ENCODE results near the gene AGMO.
"Not testable (repeated sequence)": the region's sequence is repeated elsewhere in the genome, so short reads cannot be mapped to it uniquely, and the experiment has no call there.

AGMO gene

DNA sequence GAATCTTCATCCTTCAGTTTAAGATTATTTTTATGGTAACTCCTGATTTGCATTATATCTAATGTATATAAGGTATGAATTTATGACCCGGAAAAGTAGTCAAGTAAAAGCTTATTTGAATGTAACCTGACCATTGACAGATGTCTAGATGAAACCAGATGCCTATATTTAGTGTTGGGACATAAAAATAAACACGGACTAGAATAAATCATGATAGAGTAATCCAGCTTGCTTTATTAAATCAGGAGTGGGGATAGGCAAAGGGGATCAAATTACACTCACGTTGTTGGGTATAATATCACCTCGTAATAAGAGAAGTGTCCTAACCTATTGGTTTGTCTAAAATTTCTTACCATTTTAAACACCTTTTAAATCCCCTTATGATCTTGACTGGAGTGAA lies 244.6 kb downstream of the AGMO start:
- Mint-ChIP-seq H3K4me1 (no peaks in the 10 kb centered on the region), H3K4me3 (no peak overlapping the region)

DNA sequence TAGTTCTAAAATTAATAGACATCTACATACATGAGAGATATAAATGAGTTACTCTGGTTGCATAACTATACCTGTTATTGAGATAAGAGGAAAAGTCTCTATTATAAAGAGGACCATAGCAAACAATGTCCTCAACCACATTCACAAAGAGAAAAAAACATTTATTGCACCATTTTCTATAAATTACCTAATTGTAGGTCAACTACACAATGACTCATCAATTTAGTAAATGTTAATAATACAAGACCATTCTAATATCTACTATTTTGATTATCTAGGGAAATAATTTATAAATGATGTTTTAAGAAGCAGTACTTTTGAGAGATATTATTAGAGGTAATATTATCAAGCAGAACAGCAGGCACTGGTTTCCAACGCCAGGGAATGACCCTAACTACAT lies 246.1 kb downstream of the AGMO start:
- H3K27ac Mint-ChIP-seq, result no peak overlapping the region
- H3K36me3 Mint-ChIP-seq, result no peaks in the 10 kb centered on the region
- peaks cover 6% of the 10 kb centered on the region for H3K9me3 Mint-ChIP-seq
- no peaks in the 10 kb centered on the region for H3K27me3 Mint-ChIP-seq
- no peak overlapping the region for H3K4me3 Mint-ChIP-seq
- H3K4me1 Mint-ChIP-seq, result no peaks in the 10 kb centered on the region

More for the DNA sequence above, 244.6 kb downstream of the AGMO start:
- Mint-ChIP-seq H3K27ac (no peak overlapping the region), H3K9me3 (no peaks in the 10 kb centered on the region), H3K27me3 (no peaks in the 10 kb centered on the region), H3K36me3 (no peaks in the 10 kb centered on the region)

DNA sequence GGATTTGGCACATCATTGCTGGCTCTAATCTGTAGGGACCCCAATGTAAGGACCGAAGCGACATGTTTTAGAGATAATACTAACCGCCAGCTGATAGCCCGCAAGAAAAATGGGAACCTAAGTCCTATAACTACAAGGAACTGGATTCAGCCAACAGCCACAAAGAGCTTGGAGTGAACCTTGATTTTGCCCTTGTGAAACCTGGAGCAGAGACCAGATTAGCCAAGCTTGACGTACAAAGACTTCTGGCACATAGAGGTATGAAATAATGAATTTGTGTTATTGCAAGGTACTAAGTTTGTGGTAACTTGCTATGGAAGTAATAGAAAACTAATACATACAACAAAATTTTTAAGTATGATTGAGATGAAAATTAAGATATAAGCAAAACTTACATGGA lies 246.9 kb downstream of the AGMO start:
- Mint-ChIP-seq H3K27me3 (no peaks in the 10 kb centered on the region), H3K27ac (no peak overlapping the region), H3K4me3 (no peak overlapping the region), H3K9me3 (peaks cover 6% of the 10 kb centered on the region), H3K36me3 (no peaks in the 10 kb centered on the region), H3K4me1 (no peaks in the 10 kb centered on the region)

DNA sequence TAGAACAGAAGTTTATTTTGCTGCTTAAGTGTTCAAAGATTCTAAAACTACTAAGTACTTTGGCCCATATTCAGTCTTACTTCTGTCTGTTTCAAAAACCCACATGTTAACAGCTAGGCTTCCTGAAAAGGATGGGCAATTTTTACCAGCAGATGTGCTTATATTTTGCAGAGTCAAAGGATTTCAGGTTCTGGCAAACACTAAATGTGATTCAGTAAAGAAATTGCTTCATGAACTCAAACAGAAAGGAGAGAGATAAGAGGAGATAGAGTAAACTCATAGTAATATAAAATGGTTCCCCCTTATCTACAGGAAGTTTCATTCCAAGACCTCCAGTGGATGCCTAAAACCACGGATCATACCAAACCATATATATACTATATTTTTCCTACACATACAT lies 248.5 kb downstream of the AGMO start:
- Mint-ChIP-seq H3K4me3 (no peak overlapping the region), H3K27me3 (no peaks in the 10 kb centered on the region), H3K4me1 (no peaks in the 10 kb centered on the region), H3K36me3 (no peaks in the 10 kb centered on the region), H3K27ac (no peak overlapping the region), H3K9me3 (peaks cover 6% of the 10 kb centered on the region)

DNA sequence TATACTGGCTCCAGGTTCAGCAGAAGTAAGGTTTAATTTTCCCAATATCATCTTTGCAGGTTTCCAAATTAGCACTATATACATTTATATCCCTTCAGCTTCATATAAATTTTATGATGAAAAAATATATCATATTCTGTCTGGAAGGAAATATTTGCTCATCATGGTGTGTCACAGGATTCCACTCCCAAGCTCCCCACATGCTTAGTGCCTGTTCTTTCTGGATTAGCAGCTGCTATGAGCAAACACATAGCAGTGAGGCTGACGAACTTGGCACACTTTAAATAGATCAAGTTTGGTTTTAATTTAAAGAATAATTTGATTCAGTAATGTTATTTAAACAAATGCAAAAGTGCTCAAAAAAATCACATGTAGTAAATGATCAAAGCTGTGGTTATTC lies 251.9 kb downstream of the AGMO start:
- Mint-ChIP-seq H3K9me3 (peaks cover 6% of the 10 kb centered on the region), H3K4me3 (no peak overlapping the region), H3K36me3 (no peaks in the 10 kb centered on the region), H3K4me1 (no peaks in the 10 kb centered on the region), H3K27ac (no peak overlapping the region), H3K27me3 (no peaks in the 10 kb centered on the region)

DNA sequence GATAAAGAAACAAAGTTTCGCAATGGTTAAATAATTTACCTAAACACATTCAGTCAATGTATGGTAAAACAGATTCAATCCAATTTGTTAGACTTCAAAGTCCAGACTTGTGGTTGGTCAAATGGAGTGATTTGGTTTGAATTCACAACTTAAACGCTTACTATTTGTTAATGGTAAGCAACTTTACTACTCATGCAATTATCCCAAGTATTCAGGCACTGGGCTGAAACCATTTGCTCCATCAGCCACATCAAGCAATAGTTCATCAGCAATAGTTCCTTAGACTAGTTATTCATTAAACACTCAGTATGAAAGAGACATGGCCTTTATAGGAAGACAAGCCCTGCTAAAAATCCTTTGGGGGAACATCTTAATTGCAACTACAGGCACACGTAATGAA lies 253.0 kb downstream of the AGMO start:
- no peaks in the 10 kb centered on the region for H3K36me3 Mint-ChIP-seq
- H3K4me1 Mint-ChIP-seq, result no peaks in the 10 kb centered on the region
- H3K9me3 Mint-ChIP-seq, result peaks cover 6% of the 10 kb centered on the region
- H3K27me3 Mint-ChIP-seq, result no peaks in the 10 kb centered on the region
- H3K27ac Mint-ChIP-seq, result no peak overlapping the region
- no peak overlapping the region for H3K4me3 Mint-ChIP-seq

DNA sequence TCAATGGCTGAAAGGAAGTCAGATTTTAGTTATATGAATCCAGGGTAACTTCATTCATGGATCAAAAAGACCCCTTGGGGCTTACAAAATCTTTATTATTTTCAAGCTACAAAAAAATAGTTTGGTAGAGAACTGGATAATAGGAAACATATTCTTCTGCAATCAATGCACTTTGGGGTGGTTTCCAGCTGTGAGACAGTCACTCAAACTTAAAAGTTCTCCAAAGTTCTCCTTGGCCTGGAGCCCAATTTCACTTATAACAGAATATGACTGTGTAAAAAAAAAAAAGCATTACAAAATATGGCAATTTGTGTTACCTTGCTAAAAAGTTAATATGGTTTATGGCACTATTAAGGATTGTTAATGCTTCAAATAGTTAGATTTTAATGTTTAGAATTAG lies 255.5 kb downstream of the AGMO start:
- no peaks in the 10 kb centered on the region for H3K9me3 Mint-ChIP-seq
- no peaks in the 10 kb centered on the region for H3K4me1 Mint-ChIP-seq
- no peak overlapping the region for H3K27ac Mint-ChIP-seq
- no peak overlapping the region for H3K4me3 Mint-ChIP-seq
- H3K36me3 Mint-ChIP-seq, result no peaks in the 10 kb centered on the region
- H3K27me3 Mint-ChIP-seq, result no peaks in the 10 kb centered on the region

DNA sequence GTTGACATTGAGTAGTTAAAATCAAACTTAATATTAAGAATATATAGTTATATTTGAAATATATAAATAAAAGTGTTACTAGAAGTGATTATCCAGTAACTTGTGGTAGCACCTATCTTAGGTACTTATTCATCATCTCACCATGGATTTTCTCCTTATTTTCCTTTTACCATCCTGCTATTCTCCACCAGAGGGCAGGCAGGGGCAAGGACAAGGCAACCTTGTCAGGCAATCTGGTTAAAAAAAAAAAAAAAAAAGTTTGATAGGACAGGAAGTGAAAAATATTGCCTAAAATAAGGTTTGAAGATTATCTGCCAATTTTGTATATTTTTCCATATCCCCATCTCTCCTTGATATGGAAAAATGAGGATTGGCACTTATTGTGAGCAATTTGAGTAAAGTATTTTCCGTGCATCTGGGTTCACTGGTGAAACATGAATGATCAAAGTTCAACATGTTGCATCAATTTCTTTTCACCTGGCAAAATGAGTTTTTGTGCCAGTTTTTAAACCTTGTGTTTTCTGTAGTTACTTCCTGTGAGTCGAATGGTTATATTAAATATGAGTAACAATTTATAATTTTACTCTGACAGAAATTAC lies 256.7 kb downstream of the AGMO start:
- no peak overlapping the region for H3K4me3 Mint-ChIP-seq
- no peaks in the 10 kb centered on the region for H3K4me1 Mint-ChIP-seq
- no peaks in the 10 kb centered on the region for H3K27me3 Mint-ChIP-seq
- no peak overlapping the region for H3K27ac Mint-ChIP-seq
- H3K9me3 Mint-ChIP-seq, result no peaks in the 10 kb centered on the region
- H3K36me3 Mint-ChIP-seq, result no peaks in the 10 kb centered on the region

DNA sequence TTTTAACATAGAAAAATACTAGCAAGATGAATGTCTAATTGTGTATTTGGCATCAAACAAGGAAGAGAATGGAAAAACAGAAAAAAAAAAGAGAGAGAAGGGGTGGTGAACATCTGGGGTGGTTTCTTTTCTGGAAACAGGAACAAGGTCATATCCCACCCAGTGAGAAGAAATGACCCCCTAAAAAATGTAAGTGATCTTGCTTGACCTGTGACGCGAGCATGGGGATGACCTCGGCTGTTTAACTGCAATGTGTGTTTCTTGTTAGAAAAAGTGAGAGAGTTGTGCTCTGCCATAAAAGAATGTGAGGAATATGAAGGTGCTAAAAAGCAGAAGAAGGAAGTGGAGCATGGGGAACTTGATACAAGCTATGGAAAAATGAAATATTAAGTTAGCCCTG lies 258.5 kb downstream of the AGMO start:
- Mint-ChIP-seq H3K27me3 (no peaks in the 10 kb centered on the region), H3K4me1 (no peaks in the 10 kb centered on the region), H3K36me3 (no peaks in the 10 kb centered on the region), H3K27ac (no peak overlapping the region), H3K9me3 (no peaks in the 10 kb centered on the region), H3K4me3 (no peak overlapping the region)

DNA sequence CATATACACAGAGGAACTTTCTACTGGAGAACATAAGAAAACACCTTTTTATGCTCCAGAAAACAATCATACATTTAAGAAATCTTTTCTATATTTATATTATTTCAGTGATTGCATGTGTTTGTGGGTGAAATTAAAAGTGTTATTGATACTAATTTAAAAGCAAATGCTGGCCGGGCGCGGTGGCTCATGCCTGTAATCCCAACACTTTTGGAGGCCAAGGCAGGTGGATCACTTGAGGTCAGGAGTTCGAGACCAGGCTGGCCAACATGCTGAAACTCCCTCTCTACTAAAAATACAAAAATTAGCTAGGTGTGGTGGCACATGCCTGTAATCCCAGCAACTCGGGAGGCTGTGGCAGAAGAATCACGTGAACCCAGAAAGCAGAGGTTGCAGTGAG lies 260.8 kb downstream of the AGMO start:
- not testable (repeated sequence) for H3K27me3 Mint-ChIP-seq, H3K4me3 Mint-ChIP-seq, H3K36me3 Mint-ChIP-seq, H3K4me1 Mint-ChIP-seq, H3K27ac Mint-ChIP-seq, H3K9me3 Mint-ChIP-seq

DNA sequence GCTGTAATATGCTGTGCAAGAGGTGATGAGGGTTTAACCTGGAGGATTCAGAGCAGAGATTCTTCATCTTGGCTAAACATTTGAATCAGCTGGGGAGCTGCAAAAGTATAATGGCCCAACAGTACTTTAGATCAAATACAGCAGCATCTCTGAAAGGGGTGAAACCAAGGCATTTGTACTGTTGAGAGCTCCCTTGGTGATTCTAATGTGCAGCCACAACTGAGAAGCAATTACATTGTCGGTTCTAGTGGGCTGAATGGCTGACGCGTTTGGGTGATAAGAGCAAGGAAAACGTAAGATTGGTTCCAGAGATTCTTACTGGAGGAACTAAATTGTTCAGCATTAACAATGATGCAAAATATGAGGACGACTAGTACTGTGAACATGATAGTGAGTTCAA lies 269.7 kb downstream of the AGMO start:
- no peaks in the 10 kb centered on the region for H3K36me3 Mint-ChIP-seq
- H3K27ac Mint-ChIP-seq, result no peak overlapping the region
- peaks cover 4% of the 10 kb centered on the region for H3K9me3 Mint-ChIP-seq
- no peak overlapping the region for H3K4me3 Mint-ChIP-seq
- no peaks in the 10 kb centered on the region for H3K4me1 Mint-ChIP-seq
- H3K27me3 Mint-ChIP-seq, result no peaks in the 10 kb centered on the region

DNA sequence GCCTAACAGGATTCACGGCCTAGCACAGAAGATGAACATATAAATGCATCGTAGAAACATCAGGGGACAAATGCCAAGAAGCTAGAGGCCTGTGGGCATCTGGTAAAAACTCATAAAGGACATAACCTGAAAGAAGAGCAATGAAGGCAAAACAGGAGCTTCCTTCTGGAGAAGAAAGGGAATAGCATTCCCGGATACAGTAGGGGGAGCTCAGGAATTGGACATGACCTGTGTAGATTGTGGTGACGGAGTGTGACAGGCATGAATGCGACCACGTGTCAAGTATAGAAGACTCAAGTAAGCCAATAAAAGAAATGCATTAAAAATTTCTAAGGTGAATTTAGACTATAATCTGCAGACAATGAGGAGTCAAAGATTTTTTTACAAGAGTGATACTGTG lies 270.1 kb downstream of the AGMO start:
- Mint-ChIP-seq H3K9me3 (peaks cover 4% of the 10 kb centered on the region), H3K27me3 (no peaks in the 10 kb centered on the region), H3K27ac (no peak overlapping the region), H3K4me1 (no peaks in the 10 kb centered on the region), H3K36me3 (no peaks in the 10 kb centered on the region), H3K4me3 (no peak overlapping the region)

DNA sequence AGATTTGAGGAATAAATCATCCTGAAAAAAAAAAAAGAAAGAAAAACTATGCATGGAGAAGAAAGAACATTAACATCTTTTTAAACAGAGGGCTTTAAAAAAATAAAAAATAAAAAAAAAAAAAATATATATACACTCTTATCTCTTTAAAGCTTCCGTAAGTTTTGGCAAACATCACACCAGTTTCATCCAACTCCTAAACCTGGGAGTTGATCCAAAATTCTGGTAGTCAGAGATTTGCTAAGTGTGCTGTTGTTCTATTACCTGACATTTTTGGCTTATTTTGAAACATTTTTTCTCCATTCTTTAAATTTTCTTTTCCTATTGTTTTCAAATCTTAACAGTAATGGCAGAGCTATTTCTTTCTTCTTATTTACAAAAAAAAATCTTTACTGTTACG lies 273.1 kb downstream of the AGMO start:
- no peak overlapping the region for H3K27ac Mint-ChIP-seq
- no peak overlapping the region for H3K4me3 Mint-ChIP-seq
- no peaks in the 10 kb centered on the region for H3K4me1 Mint-ChIP-seq
- peaks cover 11% of the 10 kb centered on the region for H3K9me3 Mint-ChIP-seq
- H3K27me3 Mint-ChIP-seq, result no peaks in the 10 kb centered on the region
- H3K36me3 Mint-ChIP-seq, result no peaks in the 10 kb centered on the region

DNA sequence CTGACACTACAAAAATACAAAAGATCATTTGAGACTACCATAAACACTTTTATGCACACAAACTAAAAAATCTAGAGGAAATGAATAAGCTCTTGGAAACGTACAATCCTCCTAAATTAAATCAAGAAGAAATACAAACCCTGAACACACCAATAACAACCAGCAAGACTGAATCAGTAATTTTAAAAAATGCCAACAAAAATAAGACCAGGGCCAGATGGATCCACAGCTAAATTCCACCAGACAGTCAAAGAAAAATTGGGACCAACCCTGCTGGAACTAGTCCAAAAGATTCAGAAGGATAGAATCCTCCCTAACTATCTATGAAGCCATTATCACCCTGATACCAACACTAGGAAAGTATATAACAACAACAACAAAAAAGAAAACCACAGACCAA lies 277.4 kb downstream of the AGMO start:
- H3K4me3 Mint-ChIP-seq, result no peak overlapping the region
- H3K4me1 Mint-ChIP-seq, result no peaks in the 10 kb centered on the region
- no peaks in the 10 kb centered on the region for H3K27me3 Mint-ChIP-seq
- no peaks in the 10 kb centered on the region for H3K36me3 Mint-ChIP-seq
- H3K27ac Mint-ChIP-seq, result no peak overlapping the region
- peaks cover 8% of the 10 kb centered on the region for H3K9me3 Mint-ChIP-seq

DNA sequence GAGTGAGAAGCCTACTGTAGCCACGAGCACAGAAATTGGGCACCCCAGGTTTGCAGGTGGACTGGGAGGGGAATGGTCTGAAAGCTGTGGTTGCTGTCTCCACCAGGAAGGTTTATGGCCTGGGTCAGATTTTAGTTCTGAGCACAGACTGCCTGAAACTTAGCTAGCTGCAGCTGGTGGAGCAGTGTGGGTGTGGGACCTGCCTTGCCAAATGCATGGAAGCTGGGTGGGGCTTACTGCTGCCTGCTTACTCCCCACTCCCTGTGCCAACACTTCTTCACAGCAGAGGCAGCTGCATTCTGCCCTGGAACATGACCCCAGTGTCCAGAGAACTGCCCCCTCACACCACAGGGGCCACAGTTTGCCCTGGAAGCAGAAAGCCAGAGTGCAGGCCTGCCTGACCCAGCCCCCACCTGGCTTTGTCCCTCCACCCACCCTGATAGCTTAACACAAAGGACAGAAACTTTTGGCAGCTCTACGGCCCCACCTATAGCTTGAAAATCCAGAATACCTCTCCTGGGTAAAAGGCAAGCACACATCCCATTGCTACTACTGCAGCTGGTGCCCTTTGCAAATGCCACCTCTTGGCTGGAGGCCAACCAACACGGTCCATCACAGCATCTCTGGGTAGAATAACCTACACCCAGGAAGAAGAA lies 281.6 kb downstream of the AGMO start:
- Mint-ChIP-seq H3K9me3 (peaks cover 21% of the 10 kb centered on the region), H3K4me3 (no peak overlapping the region), H3K4me1 (no peaks in the 10 kb centered on the region), H3K36me3 (no peaks in the 10 kb centered on the region), H3K27ac (no peak overlapping the region), H3K27me3 (no peaks in the 10 kb centered on the region)

DNA sequence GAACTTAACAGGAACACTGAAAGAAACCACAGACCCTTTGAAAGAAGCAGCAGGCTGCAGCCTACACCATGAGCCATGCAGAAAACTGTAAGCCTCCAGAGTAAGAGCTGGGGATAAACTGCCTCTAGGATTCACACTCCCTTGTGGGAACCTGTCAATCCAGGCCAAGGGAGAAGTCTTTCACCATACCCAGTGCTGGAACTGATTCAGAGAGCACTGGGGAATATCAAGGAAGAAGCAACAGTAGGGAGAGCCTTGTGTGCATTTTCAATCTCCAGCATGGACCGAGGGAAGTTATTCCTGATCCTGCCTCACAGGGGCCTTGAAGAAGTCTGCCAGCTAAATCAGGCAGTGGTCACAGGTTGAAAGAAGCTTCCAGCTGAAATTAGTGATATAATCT lies 282.2 kb downstream of the AGMO start:
- H3K4me1 Mint-ChIP-seq, result no peaks in the 10 kb centered on the region

DNA sequence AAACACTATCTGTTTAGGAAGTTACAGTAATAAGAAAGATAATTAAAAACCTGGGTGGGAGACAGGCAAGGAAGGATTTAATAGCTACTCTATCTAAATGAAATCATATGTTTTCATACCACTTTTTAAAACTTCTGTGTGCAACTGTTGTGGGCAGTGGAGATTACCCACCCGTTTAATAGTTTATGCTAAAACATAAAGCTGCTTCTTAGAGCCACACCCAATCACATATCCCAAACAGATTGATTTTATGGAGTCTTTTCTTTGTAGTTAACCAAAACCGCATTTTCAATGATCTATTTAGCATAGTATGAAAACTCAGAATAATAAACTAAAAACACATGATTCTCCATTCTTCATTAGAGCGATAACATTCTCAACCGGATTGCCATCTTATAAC lies 304.1 kb downstream of the AGMO start:
- H3K36me3 Mint-ChIP-seq, result no peaks in the 10 kb centered on the region
- H3K4me1 Mint-ChIP-seq, result no peaks in the 10 kb centered on the region
- H3K9me3 Mint-ChIP-seq, result peaks cover 27% of the 10 kb centered on the region
- H3K27me3 Mint-ChIP-seq, result no peaks in the 10 kb centered on the region
- H3K27ac Mint-ChIP-seq, result no peak overlapping the region
- no peak overlapping the region for H3K4me3 Mint-ChIP-seq

More for the DNA sequence above, 282.2 kb downstream of the AGMO start:
- Mint-ChIP-seq H3K27ac (no peak overlapping the region), H3K4me3 (no peak overlapping the region), H3K36me3 (no peaks in the 10 kb centered on the region), H3K9me3 (peaks cover 21% of the 10 kb centered on the region), H3K27me3 (no peaks in the 10 kb centered on the region)

Data from activated naive CD4-positive, alpha-beta T cell treated with anti-CD3 and anti-CD28 coated beads, Interleukin-2, amount 50 U/mL, for 24 hours (primary cell).